BE2C (cell line): ENCODE measurements around the gene CACNG7.

Experiments used
- DNase-seq: peaks from one replicate; pipeline ENCODE4 v3.0.0-alpha.2; 2020
- H3K27me3 ChIP-seq: fragments of 250-450 bp; sonication (Bioruptor Pico); 2 replicates; pipeline ENCODE4 v1.5.1; 2020; ENCODE audit warnings: mild to moderate bottlenecking
- H3K36me3 ChIP-seq: fragments of 250-450 bp; sonication (Bioruptor Pico); 2 replicates; pipeline ENCODE4 v1.5.1; 2020; ENCODE audit warnings: mild to moderate bottlenecking
- H3K4me1 ChIP-seq: fragments of 250-450 bp; sonication (Bioruptor Pico); 2 replicates; pipeline ENCODE4 v1.5.1; 2020
- H3K4me3 ChIP-seq: 2 replicates; pipeline ENCODE4 v1.5.1; 2011; ENCODE audit warnings: low read depth, low read length
- H3K9me3 ChIP-seq: fragments of 250-450 bp; sonication (Bioruptor Pico); 2 replicates; pipeline ENCODE4 v1.5.1; 2020
- TF ChIP-seq, protein P1 (sequence below): IDR thresholded peaks from 2 replicates; pipeline ENCODE4 v1.5.1; 2012; ENCODE audit warnings: mild to moderate bottlenecking, low read depth, low read length

Gene CACNG7

DNA sequence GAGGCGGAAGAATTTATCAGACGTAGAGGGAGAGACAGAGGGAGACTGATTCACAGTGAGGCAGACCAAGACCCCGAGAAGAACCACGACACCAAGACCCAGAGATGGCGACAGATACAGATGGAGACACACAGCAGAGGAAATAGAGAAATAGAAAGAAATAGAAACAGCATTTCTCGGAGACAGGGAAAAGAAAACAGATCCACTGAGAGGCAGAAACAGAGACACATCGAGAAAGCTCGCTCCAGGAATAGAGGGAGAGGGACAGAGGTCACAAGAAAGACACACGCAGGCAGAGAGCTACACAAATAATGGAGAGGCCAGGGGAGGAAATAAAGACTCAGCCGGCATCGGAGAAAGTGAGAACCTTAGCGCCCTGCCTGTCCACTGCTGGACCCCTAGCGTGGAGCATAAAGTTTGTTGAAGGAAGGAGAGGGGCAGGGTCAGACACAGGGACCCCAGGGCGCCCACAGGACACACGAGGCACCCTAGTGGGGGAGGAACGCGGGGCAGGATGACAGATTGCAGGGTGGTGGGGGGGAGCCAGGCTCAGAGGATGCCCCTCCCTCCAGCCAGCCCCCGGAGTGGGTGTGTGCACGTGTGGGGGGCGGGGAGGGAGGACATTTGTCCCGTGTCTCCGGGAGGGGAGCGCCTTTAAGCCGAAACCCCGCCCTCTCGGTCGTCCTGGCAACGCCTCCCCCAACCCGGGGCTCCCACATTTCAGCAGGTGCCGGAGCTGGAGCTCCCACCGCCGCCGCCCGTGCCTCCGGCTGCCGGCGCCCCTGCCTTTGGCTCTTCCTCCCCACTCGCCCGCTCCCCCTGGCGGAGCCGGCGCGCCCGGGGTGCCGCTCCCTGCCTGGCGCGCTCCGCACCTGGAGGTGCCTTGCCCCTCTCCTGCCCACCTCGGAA, 27.3 kb upstream of the CACNG7 start, which contains the start of gene PRKCG:
TSS of gene PRKCG (plus strand) at position 716 of the 909 bp plus-strand sequence. CDS start 298 bp downstream, outside the sequence.
- H3K9me3 ChIP-seq, result no peaks in the 10 kb centered on the region
- peak within 1 kb of the TSS; percentile 46 for H3K4me3 ChIP-seq
- peaks cover 50% of the 10 kb centered on the region for H3K27me3 ChIP-seq
- no peaks in the 10 kb centered on the region for H3K4me1 ChIP-seq
- H3K36me3 ChIP-seq, result no peaks in the 10 kb centered on the region
- TF ChIP-seq, protein P1, sequence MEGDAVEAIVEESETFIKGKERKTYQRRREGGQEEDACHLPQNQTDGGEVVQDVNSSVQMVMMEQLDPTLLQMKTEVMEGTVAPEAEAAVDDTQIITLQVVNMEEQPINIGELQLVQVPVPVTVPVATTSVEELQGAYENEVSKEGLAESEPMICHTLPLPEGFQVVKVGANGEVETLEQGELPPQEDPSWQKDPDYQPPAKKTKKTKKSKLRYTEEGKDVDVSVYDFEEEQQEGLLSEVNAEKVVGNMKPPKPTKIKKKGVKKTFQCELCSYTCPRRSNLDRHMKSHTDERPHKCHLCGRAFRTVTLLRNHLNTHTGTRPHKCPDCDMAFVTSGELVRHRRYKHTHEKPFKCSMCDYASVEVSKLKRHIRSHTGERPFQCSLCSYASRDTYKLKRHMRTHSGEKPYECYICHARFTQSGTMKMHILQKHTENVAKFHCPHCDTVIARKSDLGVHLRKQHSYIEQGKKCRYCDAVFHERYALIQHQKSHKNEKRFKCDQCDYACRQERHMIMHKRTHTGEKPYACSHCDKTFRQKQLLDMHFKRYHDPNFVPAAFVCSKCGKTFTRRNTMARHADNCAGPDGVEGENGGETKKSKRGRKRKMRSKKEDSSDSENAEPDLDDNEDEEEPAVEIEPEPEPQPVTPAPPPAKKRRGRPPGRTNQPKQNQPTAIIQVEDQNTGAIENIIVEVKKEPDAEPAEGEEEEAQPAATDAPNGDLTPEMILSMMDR, result peak; percentile 44
- peak; percentile 63 for DNase-seq

DNA sequence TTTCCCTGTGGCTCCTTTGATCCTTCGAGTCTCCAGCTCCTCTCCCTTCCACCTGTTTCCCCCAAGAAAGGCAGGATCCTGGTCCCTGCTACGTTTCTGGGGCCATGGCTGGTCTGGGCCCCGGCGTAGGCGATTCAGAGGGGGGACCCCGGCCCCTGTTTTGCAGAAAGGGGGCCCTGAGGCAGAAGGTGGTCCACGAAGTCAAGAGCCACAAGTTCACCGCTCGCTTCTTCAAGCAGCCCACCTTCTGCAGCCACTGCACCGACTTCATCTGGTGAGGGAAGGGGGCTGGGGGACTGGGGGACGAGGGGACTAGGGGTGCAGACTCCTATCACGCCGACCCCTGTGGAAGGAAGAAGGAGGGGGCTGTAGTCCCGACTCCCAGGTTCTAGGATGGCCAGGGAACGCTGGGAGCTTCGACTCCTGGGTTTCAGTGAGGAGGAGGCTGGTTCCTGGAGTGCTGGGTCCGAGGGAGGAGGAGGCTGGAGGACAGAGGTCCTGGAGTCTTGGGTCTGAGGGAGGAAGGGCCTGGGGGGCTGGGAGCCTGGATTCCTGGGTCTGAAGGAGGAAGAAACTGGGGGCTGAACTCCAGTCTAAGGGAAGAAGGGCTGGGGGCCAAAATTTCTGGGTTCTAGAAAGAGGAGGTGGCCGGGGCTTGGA, 26.6 kb upstream of the CACNG7 start:
- H3K9me3 ChIP-seq, result no peaks in the 10 kb centered on the region
- TF ChIP-seq, protein P1, result no peak
- no peaks in the 10 kb centered on the region for H3K36me3 ChIP-seq
- H3K27me3 ChIP-seq, result peaks cover 50% of the 10 kb centered on the region
- no peak overlapping the region for H3K4me3 ChIP-seq
- no peaks in the 10 kb centered on the region for H3K4me1 ChIP-seq
- DNase-seq, result no peak

DNA sequence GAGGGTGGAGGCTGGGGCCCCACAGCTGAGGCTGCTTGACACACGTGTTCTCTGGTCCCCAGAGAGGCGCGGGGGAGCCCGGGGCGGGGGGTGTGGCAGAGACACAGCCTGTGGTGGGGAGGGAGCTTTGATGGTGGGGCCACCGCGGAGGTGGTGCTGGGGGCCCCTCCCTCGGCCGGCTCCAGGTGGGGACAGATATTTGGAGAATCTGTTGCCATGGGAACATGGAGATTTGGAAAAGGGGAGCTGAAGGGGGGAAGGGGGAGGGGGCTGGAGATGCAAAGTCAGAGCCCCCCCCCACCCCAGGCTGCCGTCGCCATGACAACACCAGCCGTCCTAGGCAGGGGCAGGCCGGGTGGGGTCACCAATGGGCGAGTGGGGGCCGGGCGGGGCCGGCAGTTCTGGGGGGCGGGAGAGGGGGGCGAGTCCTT, 25.8 kb upstream of the CACNG7 start:
- no peak overlapping the region for H3K4me3 ChIP-seq

DNA sequence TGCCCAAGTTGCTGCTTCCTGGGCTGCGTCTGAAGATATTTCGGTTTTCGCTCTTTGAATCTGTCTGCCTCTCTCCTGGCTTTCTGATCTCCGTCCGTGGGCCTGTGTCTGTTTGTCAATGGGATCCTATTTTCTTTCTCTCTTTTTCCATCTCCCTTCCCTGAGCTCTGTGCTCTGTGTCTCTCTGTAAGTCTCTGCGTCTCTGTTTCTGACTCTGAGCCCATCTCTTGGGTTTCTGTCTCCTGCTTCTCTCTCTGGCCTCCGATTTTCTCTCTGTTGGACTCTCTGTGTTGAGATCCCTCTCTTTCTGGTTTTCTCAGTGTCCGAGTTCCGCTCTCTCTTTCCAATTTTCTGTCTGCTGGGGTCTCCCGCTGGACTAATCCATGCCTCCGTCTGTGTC, 25.3 kb upstream of the CACNG7 start:
- H3K9me3 ChIP-seq, result no peaks in the 10 kb centered on the region
- H3K4me1 ChIP-seq, result no peaks in the 10 kb centered on the region
- H3K4me3 ChIP-seq, result no peak overlapping the region
- peaks cover 50% of the 10 kb centered on the region for H3K27me3 ChIP-seq
- H3K36me3 ChIP-seq, result no peaks in the 10 kb centered on the region
- TF ChIP-seq, protein P1, result no peak
- no peak for DNase-seq

More for the DNA sequence above, 25.8 kb upstream of the CACNG7 start:
- no peaks in the 10 kb centered on the region for H3K4me1 ChIP-seq
- H3K27me3 ChIP-seq, result peaks cover 50% of the 10 kb centered on the region
- TF ChIP-seq, protein P1, result no peak
- no peaks in the 10 kb centered on the region for H3K36me3 ChIP-seq
- H3K9me3 ChIP-seq, result no peaks in the 10 kb centered on the region
- no peak for DNase-seq

DNA sequence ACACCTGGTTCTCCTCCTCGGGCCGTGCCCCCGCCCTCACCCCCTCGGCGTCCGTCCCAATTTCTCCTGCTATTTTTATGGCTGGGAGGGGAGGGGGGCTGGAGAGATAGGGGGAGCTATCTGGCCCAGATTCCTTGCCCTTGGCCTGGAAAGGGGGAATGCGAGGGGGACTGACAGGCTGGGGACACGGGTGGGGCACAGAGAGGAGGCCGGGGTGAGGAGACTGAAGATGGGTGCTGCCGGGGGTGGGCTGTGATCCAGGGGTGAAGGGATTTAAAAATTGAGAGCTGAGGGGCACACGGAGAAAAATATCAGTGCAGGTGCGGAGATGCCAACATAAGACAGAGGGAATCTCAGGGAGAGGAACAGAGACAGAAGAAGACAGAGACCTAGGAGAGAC, 24.8 kb upstream of the CACNG7 start:
- H3K4me1 ChIP-seq, result no peaks in the 10 kb centered on the region
- no peaks in the 10 kb centered on the region for H3K9me3 ChIP-seq
- no peak overlapping the region for H3K4me3 ChIP-seq
- H3K36me3 ChIP-seq, result no peaks in the 10 kb centered on the region
- peaks cover 50% of the 10 kb centered on the region for H3K27me3 ChIP-seq
- TF ChIP-seq, protein P1, result no peak
- no peak for DNase-seq
